AG20443 (cell line): Measurements from ENCODE around the gene ZNF266.

Experiments used
- DNase-seq: peaks from one replicate; pipeline ENCODE4 v3.0.0; 2012; ENCODE audit warnings: low spot score, mixed read lengths

ZNF266 gene

GRCh38 chr19:9435279-9436268, at the start of gene ZNF266:
TSS of gene ZNF266 (minus strand) at chr19:9435573. CDS start at chr19:9420089, 15,484 bp downstream.
- DNase-seq = peak; percentile 98

DNA sequence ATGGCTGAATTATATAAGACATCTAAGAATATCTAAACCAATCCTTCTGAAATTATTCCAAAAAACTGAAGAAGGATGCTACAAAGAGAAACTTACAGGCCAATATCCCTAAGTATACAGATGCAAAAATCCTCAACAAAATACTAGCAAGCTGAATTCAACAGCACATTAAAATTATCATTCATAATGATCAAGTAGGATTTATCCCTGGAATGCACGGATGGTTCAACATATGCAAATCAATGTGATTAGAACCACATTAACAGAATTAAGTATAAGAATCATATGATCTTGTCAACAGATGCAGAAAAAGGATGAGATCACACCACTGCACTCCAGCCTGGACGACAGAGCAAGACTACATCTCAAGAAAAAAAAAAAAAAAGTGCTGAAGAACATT, 49.8 kb upstream of the ZNF266 start:
- DNase-seq = no peak

DNA sequence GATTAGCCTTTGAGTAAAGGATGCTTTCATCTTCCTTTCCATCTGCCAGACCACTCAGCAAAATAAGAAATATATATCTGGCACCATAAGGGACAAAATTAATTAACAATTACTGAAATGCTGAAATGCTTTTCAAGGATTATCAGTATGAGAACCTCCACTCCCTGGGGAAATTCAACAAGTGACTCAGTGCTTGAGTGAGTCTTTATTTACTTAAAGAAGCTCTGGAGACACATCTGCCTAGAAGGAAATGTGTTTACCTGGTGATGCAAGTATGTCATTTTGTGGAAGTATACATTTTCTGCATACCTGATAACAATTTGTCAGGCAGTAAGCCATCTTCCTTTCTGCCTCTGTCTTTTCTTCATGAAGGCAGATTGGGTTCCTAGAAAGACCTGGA, 39.6 kb upstream of the ZNF266 start:
- DNase-seq = no peak

DNA sequence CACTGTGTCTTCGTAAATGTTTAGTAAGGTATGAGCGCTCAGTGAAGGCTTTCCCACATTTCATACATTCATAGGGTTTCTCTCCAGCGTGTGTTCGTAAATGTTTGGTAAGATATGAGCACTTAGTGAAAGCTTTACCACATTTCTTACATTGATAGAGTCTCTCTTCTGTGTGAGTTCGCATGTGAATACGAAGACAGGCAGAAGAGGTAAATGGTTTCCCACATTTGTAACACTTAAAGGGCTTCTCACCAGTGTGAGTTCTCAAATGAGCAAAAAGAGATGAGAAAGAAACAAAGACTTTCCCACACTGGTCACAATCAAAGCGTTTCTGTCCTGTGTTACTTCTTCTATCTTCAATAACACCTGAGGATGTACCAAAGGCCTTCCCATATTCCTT, 31.8 kb upstream of the ZNF266 start:
- no peak for DNase-seq

DNA sequence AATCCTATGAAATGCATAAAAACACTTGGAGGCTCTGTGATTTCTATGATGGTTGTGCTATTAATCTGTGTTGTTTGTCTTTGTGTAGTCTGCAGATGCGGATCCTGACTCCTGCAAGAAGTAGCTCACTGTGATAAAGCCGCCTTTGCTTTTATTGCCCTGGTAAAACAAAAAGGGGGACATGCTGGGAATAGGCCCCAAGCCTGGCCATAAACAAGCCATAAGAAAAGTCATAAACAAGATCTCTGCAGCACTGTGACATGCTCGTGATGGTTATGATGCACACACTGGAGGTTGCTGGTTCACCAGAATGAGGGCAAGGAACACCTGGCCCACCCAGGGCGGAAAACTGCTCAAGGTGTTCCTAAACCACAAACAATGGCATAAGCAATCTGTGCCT, 26.6 kb upstream of the ZNF266 start:
- DNase-seq = no peak

DNA sequence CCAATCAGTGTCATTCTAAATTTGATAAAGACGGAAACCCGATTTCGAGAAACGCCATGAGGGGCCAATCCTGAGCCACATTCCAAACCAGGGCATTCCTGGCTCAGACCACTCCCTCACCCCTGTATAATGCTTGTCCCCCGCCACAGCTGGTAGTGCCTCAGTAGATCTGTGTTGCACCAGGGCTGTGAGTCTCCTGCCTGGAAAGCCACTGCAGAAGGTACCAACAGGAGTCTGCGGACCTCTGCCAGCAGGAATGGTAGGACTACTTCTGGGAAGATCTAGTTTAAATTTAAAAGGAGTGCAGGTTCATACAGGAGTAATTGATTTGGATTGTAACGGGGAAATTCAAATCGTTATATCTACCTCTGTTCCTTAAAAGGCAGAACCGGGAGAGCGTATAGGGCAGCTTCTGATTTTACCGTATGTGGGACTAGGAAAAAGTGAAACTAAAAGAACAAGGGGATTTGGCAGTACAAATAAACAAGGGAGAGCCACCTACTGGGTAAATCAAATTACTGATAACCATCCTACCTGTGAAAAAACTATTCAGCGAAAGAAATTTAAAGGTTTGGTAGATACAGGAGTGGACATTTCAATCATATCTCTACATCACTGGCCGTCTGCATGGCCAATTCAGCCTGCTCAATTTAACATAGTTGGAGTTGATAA, 20.8 kb upstream of the ZNF266 start:
- no peak for DNase-seq

GRCh38 chr19:9453953-9454352, 18.6 kb upstream of the ZNF266 start:
- DNase-seq = no peak

DNA sequence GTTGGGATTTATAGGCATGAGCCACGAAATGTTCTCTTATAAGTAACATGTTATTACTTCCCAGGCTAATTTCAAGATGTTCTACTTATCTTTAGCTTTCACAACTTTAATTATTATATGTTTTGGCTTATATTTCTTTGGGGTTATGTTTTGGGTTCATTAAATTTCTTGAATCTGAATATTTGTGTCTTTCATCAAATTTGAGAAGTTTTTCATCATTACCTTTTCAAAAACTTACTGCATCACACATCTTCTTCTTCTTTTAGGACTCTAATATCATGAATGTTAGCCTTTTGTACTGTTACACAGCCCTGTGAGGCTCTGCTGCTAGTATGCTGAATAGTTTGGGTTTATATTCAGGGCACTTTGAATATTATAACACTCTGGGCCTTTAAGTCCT, 9.7 kb upstream of the ZNF266 start:
- DNase-seq = no peak

DNA sequence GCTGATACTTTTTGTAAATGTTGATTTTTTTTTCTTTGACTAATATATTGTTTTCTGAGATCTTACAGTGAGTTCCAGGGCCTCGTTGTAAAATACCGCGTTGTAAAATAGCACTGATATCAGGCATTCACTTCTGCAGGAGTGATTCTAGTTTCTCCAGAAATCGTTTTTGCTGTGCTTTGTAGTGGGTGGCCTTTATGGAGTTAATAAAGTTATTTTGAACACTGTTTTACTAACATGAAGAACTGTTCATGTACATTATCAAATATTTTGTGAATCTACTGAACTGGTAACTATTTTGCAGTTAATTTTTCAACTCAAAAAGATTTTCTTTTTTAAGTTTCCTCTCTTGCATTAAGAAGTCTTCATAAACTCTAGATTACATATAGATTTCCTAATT, 985 bp upstream of the ZNF266 start:
- DNase-seq = no peak

DNA sequence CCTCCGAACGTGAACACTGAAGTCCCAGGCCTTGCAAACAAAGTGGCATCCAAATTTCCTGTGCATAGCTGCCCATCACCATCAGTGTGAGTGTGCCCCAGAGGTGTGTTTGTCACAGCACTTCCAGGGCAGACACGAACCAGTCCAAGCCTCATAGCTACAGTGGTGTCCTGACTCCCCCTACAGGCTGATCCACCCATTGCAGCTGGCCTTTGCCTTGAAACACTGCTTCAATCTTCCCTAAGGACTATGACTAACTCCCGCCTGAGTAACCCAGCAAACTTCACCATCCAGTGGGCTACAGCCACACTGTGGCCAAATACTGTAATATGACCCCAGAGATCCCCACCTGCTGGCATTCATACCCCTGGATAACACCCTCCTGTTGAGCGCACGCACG, 3.9 kb downstream of the ZNF266 start:
- peak; percentile 15 for DNase-seq

DNA sequence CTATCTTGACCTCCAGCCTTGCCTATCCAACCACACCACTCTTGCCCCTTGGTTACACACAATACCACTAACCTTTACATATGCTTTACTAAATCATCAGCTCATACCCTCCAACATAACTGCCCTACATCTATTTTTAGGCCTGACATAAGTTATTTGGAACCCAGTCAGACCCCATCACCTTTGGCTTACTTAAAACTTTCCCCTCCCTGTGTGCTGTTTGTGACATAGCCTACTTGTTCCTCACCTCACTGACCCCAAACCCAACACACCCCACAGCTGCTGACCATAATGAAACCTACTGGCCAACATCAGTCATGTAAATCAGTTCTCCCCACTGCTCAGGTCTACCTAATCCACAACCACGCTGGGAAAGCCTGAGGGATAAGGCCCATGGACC, 4.9 kb downstream of the ZNF266 start:
- no peak for DNase-seq

DNA sequence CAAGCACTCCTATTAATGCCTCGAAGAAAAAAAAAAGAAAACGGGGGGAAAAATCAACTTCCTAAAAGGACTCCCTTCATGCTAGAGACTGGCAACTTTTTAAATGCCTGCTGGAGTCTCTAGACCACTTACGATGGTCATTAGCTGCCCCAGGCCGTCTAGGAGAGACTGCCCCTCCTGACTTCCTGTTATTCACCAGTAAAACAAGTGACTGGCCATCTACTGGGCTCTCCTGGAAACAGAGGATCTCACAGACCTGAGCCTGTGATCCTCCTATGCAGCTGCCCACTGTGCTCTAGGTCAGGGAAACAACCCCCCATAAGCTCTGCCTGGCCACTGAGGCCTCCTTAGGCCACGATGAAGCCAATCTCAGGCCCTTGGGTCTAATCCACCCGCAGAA, 7.4 kb downstream of the ZNF266 start:
- no peak for DNase-seq

DNA sequence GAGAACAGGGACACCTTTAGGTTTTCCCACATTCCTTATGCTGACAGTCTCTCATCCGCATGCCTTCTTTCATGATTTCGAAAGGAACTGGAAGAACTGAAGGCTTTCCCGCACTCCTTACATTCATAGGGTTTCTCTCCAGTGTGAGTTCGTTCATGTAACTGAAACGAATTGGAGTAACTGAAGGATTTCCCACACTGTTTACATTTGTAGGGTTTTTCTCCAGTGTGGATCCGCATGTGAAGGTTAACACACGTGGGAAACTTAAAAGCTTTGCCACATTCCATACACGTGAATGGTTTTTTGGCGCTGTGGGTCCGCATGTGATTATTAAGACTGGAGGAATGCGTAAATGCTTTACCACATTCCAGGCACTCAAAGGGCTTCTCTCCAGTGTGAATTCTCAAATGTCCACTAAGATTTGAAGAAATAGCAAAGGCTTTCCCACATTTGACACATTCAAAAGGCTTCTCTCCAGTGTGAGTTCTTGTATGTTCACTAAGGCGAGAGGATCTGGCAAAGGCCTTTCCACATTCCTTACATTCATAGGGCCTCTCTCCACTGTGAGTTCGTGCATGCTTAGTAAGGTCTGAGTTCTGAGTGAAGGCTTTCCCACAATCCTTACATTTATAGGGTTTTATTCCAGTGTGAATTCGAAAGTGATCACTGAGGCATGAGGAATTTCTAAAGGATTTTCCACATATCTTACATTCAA, 22.0 kb downstream of the ZNF266 start:
- no peak for DNase-seq

- DNase-seq = no peak
These were observed 27.5 kb downstream of the ZNF266 start for GRCh38 chr19:9407827-9408226.

- DNase-seq = peak; percentile 96
These were observed 28.5 kb downstream of the ZNF266 start for GRCh38 chr19:9406798-9407352.

- no peak for DNase-seq
These were observed 54.0 kb downstream of the ZNF266 start for GRCh38 chr19:9381361-9381785.

- DNase-seq = no peak
These were observed 64.4 kb downstream of the ZNF266 start for GRCh38 chr19:9370738-9371619.

GRCh38 chr19:9362905-9363304, 72.5 kb downstream of the ZNF266 start, which contains the start of gene ZNF177:
TSS of gene ZNF177 (plus strand) at chr19:9363013. CDS start at chr19:9378312, 15,299 bp downstream.
- peak; percentile 37 for DNase-seq
